ENCODE data around the gene GRID1. TPM values are rescaled to one million over a fixed set of nuclear protein-coding genes. Genes with fewer than 3 reads are reported as not detected.

Gene GRID1
- total and polyA plus RNA-seq, 11 donors = 0.69 to 3.4 (median 1.6) TPM

DNA sequence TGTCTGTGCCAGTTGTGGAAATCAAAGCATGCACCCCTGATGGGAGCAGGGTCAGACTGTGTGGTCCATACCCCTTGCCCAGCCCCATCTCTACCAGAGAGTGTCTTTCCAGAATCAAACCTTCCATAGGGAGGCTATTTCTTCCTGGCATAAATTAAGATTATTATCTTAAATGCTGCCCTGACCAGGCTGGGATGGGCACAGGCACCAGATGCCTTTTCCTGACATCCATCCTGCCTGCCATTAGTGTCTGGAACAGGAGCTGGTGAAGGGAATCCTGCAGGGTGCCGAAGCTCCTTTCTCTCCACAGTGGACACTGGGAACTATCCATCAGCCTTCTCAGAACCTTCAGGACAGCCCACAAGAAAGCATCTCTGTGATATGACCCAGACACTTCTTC lies 296.3 kb downstream of the GRID1 start:
- DNase-seq = no peak
- TF ChIP-seq POLR2A (IDR thresholded peaks at IDR 0.05) (no peak), CTCF (IDR thresholded peaks at IDR 0.05) (no peak)
- H3K4me1 ChIP-seq = no peaks in the 10 kb centered on the region
- H3K4me3 ChIP-seq = no peak overlapping the region
- H3K27ac ChIP-seq = no peak overlapping the region
- 80 to 93% (median 89%) methylated on average over 1 of the region's 1 CpG for WGBS, 4 donors
- no peak for ATAC-seq
- intact Hi-C loops (cut with DNase I) = loop anchor here in 1 of 10 donors (5.0 kb wide), 1 partner anchor 78 kb away; no protein-coding TSS in a partner anchor
- no peaks in the 10 kb centered on the region for H3K9me3 ChIP-seq
- H3K36me3 ChIP-seq = no peaks in the 10 kb centered on the region
- no peaks in the 10 kb centered on the region for H3K27me3 ChIP-seq

DNA sequence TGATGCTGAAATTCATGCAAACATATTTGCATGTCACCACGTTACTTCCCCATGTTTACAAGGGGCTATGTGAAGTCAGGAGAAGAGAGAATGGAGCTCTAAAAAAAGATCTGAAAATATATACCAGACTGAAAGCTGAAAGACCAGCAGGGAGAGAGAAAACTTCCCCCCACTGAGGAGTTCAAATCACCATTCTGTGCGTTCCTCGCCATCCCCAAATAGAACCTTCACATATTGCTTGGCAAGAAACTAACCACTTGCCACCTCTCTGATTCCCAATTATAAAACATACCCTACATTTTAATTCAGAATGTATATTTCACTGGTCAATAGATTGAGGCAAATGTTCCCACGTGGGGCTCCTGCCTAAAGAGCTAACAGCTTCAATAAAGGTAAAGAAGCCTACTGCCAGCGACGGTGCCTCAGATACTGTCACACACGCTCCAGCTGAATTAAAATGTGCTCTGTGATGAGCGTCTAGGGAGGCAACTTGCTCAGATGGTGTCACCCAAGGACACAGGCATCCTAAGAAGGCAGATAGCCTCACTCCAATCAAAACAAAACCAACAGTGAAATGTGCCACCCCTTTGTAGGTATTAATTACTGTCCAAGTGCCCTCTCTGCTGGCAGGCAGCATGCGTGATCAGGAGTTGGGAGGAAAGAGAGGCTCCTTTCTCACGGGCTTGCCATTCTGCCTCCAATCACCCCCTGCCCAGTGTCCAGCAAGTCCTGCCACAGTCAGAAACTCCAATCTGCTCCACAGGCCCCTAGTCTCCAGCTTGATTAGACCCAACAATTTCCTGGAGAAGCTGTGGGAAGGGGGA lies 298.2 kb downstream of the GRID1 start:
- H3K4me1 ChIP-seq = no peaks in the 10 kb centered on the region
- ATAC-seq (peak in 3 of 4 donors; percentile 47 to 82 (median 52)), DNase-seq (no peak)
- TF ChIP-seq POLR2A (IDR thresholded peaks at IDR 0.05) (no peak), CTCF (IDR thresholded peaks at IDR 0.05) (peak in 4 of 12 donors; percentile 13 to 23 (median 20))
- H3K4me3 ChIP-seq = no peak overlapping the region
- intact Hi-C loops (cut with DNase I) = loop anchor here in 1 of 10 donors (10.0 kb wide), 1 partner anchor 274 kb away; no protein-coding TSS in a partner anchor
- 60 to 66% (median 62%) methylated on average over 10 of the region's 10 CpGs for WGBS, 4 donors
- no peaks in the 10 kb centered on the region for H3K9me3 ChIP-seq
- no peaks in the 10 kb centered on the region for H3K36me3 ChIP-seq
- H3K27me3 ChIP-seq = peaks cover 0 to 5% (median 0%) of the 10 kb centered on the region in 9 donors
- H3K27ac ChIP-seq = no peak overlapping the region

GRCh38 chr10:86067436-86068050 lies 299.1 kb downstream of the GRID1 start:
- Histone ChIP-seq H3K36me3 (no peaks in the 10 kb centered on the region), H3K27me3 (peaks cover 0 to 5% (median 0%) of the 10 kb centered on the region in 9 donors), H3K4me1 (no peaks in the 10 kb centered on the region), H3K4me3 (no peak overlapping the region), H3K9me3 (no peaks in the 10 kb centered on the region), H3K27ac (no peak overlapping the region)
- ATAC-seq (no peak), DNase-seq (no peak)
- TF ChIP-seq CTCF (IDR thresholded peaks at IDR 0.05) (no peak), POLR2A (IDR thresholded peaks at IDR 0.05) (no peak)
- WGBS, 4 donors = 75 to 82% (median 77%) methylated on average over 5 of the region's 5 CpGs
- intact Hi-C loops (cut with DNase I) = loop anchor here in 1 of 10 donors (10.0 kb wide), 1 partner anchor 273 kb away; no protein-coding TSS in a partner anchor

DNA sequence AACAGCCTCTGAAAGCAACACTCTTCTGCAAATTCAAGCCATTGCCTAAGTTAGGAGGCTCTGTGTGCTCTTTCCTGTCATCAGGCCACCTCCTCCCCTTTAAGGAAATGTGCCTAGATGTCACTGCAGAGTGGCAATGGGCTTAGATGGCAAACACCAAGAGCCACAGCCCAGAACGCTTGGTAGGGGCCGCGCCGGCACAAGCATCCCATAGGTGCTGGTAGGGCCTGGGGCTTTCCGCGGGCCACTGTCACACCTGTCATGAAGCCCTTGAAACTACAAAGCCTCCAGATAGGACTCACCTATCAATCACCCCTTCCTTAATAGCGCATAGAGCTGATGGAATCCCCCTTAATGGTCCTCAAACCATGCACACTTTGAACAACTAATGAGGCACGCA lies 299.9 kb downstream of the GRID1 start:
- H3K36me3 ChIP-seq = no peaks in the 10 kb centered on the region
- no peak for TF ChIP-seq POLR2A (IDR thresholded peaks at IDR 0.05)
- no peak for TF ChIP-seq CTCF (IDR thresholded peaks at IDR 0.05)
- H3K27me3 ChIP-seq = peaks cover 0 to 5% (median 0%) of the 10 kb centered on the region in 9 donors
- intact Hi-C loops (cut with DNase I) = loop anchor here in 1 of 10 donors (10.0 kb wide), 1 partner anchor 272 kb away; no protein-coding TSS in a partner anchor
- no peak for ATAC-seq
- no peak overlapping the region for H3K27ac ChIP-seq
- no peaks in the 10 kb centered on the region for H3K9me3 ChIP-seq
- H3K4me3 ChIP-seq = no peak overlapping the region
- WGBS, 4 donors = 76 to 89% (median 81%) methylated on average over 8 of the region's 8 CpGs
- H3K4me1 ChIP-seq = no peaks in the 10 kb centered on the region
- DNase-seq = no peak
